Eye (tissue), 1 donor: ENCODE results near the gene METTL2A.
"Not testable (repeated sequence)": the region's sequence is repeated elsewhere in the genome, so short reads cannot be mapped to it uniquely, and the experiment has no call there.

Experiments
- DNase-seq: peaks from one replicate; pipeline ENCODE4 v3.0.0-alpha.2; 2015

The METTL2A gene

DNA sequence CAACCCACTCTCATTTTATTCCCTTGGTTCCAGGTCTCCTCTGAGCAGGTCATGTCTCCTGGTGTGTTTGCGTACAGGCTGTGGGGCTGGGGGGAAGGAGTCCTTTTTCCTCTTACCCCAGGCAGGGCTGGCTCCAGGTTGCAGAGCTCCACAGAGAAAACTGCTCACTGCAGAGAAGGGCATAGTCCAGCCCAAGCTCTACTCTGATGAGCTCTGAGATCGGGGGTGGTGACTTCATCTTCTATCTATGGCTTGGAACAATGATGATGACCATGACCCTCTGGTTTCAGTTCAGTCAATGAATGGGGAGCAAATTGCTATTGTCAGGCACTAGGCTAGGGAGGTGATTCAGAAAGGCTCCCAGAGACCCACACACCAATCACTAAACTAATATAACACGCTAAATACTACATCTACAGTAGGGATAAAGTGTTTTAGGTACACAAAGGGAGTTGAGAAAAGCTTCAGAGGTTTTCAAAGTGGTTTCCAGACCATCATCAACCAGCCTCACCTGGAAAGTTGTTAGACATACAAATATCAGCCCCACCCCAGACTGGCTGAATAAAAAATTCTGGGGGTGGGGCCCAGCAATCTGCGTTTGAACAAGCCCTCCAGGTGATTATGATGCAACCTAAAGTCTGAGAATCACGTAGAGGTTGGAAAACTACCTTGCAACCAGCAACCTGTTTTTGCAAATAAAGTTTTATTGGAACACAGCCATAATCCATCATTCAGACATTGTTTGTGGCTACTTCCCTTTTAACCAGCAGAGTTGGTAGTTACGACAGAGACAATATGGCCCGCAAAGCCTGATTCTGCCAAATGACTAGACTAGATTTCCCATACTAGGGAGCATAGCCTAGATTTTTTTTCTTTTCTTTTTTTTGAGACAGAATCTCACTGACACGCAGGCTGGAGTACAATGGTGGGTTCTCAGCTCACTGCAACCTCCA is 49.6 kb downstream of the METTL2A start:
- DNase-seq = peak; percentile 18

DNA sequence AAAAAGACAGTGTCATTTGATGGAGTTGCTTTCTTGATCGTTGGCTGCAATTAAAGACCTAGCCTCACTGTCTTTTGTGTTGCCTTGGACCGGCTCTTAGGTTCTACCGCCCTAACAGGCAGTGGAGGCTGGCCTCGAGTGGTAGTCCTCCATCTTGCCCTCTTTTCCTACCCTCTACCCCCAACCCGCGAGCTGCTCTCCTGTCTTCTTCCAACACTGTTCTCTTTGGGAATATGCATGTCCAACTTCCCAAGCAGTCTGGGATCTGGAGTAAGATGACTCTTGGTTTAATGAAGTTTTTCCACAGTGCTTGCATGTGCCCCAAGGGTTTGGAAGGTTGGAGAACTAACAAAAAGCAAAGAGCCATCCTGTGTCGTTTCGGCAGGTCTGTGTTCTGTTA is 53.4 kb downstream of the METTL2A start:
- not testable (repeated sequence) for DNase-seq

DNA sequence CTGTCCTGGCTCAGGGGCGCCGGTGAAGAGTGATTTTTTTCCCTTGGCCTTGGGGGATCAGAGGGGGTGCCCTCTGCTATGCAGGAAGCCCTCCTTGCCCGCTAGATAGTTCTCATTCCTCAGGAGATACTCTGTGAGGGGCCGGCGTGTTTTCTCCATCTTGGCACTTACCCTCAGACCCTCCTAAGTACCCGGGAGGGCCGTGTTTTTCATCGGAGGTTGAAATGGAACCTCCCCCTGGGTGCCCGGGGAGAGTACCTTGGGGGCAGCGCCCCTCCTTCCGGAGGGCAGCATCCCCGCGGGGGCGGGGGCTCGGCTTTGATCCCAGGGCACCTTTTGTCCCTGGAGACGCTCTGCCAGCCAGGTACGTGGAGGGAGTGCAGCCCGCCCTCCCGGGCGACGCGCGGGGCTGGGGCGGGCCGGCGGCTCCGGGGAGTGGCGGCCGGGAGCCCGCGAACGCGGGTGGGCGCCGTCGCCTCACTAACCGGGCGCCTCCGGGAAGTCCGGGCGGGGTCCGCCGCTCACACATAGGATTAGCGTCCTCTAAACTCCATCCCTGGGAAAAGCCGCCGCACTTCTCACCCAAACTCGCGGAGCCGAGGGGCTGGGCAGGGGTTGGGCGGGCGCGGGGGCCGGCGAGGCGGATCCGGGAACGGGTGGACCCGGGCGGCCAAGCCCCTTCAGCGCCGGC is 54.2 kb downstream of the METTL2A start:
- peak; percentile 59 for DNase-seq

- DNase-seq = peak; percentile 90
Measured at GRCh38 chr17:62478424-62478879, 54.8 kb downstream of the METTL2A start, which contains the start of gene TLK2. Gene TLK2 (plus strand): TSS chr17:62478825. CDS start chr17:62481126, 2,301 bp downstream.

GRCh38 chr17:62478880-62479638 is 55.4 kb downstream of the METTL2A start:
- DNase-seq = peak; percentile 73

DNA sequence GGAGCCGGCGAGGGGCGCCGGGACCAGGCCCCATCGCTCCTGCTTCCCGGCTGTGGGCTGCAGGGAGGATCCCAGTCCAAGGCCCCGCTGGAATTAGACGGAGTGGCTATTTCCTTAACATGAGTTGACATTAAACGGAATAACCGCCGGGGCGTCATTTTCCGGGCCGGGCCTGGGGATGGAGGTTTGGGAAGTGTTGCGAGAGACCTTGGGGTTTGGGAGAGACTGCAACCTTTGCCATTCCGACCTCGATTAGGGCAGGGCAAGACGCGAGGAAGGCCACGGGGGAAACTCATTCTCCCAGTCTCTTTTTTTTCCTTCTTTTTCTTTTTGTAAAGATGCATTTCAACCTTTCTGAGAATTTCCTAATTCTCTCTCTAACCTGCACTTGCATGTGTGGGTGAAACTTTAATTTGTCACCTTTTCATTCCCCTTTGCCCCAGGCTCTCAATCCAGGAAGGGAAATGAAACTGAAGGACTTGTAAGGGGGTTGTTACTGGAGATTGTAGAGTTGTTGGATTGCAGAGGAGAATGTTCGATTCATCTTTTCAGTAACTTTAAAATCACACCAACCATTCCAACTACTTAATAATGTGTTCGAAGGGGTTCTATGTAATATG is 56.1 kb downstream of the METTL2A start:
- DNase-seq = peak; percentile 63

GRCh38 chr17:62482553-62482952 is 58.9 kb downstream of the METTL2A start:
- not testable (repeated sequence) for DNase-seq

- not testable (repeated sequence) for DNase-seq
Measured at GRCh38 chr17:62490990-62491389, 67.3 kb downstream of the METTL2A start.

- not testable (repeated sequence) for DNase-seq
Measured at GRCh38 chr17:62493049-62493655, 69.5 kb downstream of the METTL2A start.

DNA sequence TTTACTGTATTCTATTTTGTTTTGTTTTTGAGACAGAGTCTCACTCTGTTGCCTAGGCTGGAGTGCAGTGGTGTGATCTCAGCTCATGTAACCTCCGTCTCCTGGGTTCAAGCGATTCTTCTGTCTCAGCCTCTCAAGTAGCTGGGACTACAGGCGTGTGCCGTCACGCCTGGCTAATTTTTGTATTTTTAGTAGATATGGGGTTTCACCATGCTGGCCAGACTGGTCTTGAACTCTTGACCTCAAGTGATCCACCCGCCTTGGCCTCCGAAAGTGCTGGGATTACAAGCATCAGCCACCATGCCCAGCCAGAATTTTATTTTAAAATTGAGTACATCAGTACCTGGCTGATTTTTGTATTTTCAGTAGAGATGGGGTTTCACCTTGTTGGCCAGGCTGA is 70.4 kb downstream of the METTL2A start:
- DNase-seq = not testable (repeated sequence)

DNA sequence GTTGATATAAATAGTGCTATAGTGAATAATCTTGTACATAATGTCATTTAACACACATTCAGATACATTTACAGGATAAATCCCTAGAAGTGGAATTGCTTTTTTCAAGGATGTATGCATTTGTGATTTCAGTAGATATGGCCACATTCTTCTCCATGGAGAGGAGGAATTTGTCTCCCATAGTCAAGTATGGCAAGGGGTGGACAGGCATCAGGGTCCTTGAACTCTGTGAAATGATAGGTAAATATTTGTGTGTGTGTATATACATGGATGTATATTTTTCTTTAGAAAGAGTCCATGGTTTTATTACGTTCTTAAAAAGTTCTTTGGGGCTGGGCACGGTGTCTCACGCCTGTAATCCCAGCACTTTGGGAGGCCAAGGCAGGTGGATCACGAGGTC is 72.6 kb downstream of the METTL2A start:
- DNase-seq = not testable (repeated sequence)

DNA sequence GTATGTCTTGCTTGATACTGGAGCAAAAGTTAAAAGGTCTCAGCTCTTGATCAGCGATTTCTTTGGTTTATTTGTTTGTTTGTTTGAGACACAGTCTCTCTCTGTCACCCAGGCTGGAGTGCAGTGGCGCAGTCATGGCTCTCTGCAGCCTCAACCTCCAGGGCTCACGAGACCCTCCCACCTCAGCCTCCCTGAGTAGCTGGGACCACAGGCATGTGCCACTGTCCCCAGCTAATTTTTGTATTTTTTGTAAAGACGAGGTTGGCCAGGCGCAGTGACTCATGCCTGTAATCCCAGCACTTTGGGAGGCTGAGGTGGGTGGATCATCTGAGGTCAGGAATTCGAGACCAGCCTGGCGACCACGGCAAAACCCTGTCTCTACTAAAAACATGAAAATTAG is 75.1 kb downstream of the METTL2A start:
- DNase-seq = not testable (repeated sequence)
